ENCODE measurements around the gene DPEP2NB. TPM values are rescaled to one million over a fixed set of nuclear protein-coding genes. Genes with fewer than 3 reads are reported as not detected.
"Not testable (repeated sequence)": the region's sequence is repeated elsewhere in the genome, so short reads cannot be mapped to it uniquely, and the experiment has no call there.

The DPEP2NB gene
- total RNA-seq, 1 donor from 2014 or later, result not detected

GRCh38 chr16:68031951-68032350 lies 16.2 kb upstream of the DPEP2NB start:
- Histone ChIP-seq H3K9me3 (no peaks in the 10 kb centered on the region), H3K27me3 (no peaks in the 10 kb centered on the region), H3K36me3 (peaks cover 0 to 6% of the 10 kb centered on the region in 2 donors), H3K4me1 (no peaks in the 10 kb centered on the region), H3K4me3 (no peak overlapping the region), H3K27ac (no peak overlapping the region)
- no peak for TF ChIP-seq POLR2AphosphoS5 (IDR thresholded peaks at IDR 0.05; ENCODE audit: insufficient read depth in 1 of 2, low read depth in 1 of 2)
- no peak for TF ChIP-seq POLR2A (IDR thresholded peaks at IDR 0.05)
- no peak for TF ChIP-seq CTCF (IDR thresholded peaks at IDR 0.05)
- intact Hi-C loops (cut with DNase I), result no loop called here
- no peak for DNase-seq (ENCODE audit: extremely low spot score in 2 of 2)

GRCh38 chr16:68030108-68030507 lies 14.4 kb upstream of the DPEP2NB start:
- H3K36me3 ChIP-seq, result peaks cover 0 to 12% of the 10 kb centered on the region in 2 donors
- H3K4me3 ChIP-seq; H3K4me1 ChIP-seq; H3K9me3 ChIP-seq; H3K27ac ChIP-seq; intact Hi-C loops (cut with DNase I); H3K27me3 ChIP-seq; DNase-seq (ENCODE audit: extremely low spot score in 2 of 2): not testable (repeated sequence)

- TF ChIP-seq POLR2AphosphoS5 (IDR thresholded peaks at IDR 0.05; ENCODE audit: insufficient read depth in 1 of 2, low read depth in 1 of 2) (no peak), POLR2A (IDR thresholded peaks at IDR 0.05) (no peak), CTCF (IDR thresholded peaks at IDR 0.05) (no peak)
- Histone ChIP-seq H3K27ac (no peak overlapping the region), H3K4me3 (no peak overlapping the region), H3K4me1 (peaks cover 5% of the 10 kb centered on the region), H3K36me3 (peaks cover 0 to 12% of the 10 kb centered on the region in 2 donors), H3K9me3 (no peaks in the 10 kb centered on the region), H3K27me3 (no peaks in the 10 kb centered on the region)
- intact Hi-C loops (cut with DNase I), result no loop called here
- DNase-seq (ENCODE audit: extremely low spot score in 2 of 2), result no peak
Observed at GRCh38 chr16:68028996-68029395, 13.3 kb upstream of the DPEP2NB start.

- Histone ChIP-seq H3K4me3 (peak within 1 kb of the TSS; percentile 88 to 93), H3K36me3 (peaks cover 0 to 13% of the 10 kb centered on the region in 2 donors), H3K4me1 (peaks cover 24% of the 10 kb centered on the region), H3K27ac (peak within 1 kb of the TSS; percentile 77), H3K9me3 (no peaks in the 10 kb centered on the region), H3K27me3 (no peaks in the 10 kb centered on the region)
- intact Hi-C loops (cut with DNase I), result loop anchor here (5.0 kb wide), 1 partner anchor 59 kb away; no protein-coding TSS in a partner anchor
- TF ChIP-seq POLR2AphosphoS5 (IDR thresholded peaks at IDR 0.05; ENCODE audit: insufficient read depth in 1 of 2, low read depth in 1 of 2), result peak; percentile 95 to 98
- peak in 2 of 3 experiments; percentile 0 to 8 for TF ChIP-seq CTCF (IDR thresholded peaks at IDR 0.05)
- TF ChIP-seq POLR2A (IDR thresholded peaks at IDR 0.05), result no peak
- peak in 1 of 2 donors; percentile 93 for DNase-seq (ENCODE audit: extremely low spot score in 2 of 2)
Observed at GRCh38 chr16:68022728-68023537, 7.2 kb upstream of the DPEP2NB start, which contains the start of the genes DDX28 and DUS2. DDX28 (minus strand) TSS chr16:68023232; CDS start chr16:68023202, 30 bp downstream. DUS2 (plus strand) TSS chr16:68023284; CDS start chr16:68038024, 14,740 bp downstream.

GRCh38 chr16:68022278-68022727 lies 6.6 kb upstream of the DPEP2NB start:
- DNase-seq (ENCODE audit: extremely low spot score in 2 of 2), result no peak
- H3K27ac ChIP-seq, result peak overlapping the region; percentile 77
- peak overlapping the region; percentile 88 to 93 for H3K4me3 ChIP-seq
- H3K36me3 ChIP-seq, result peaks cover 0 to 13% of the 10 kb centered on the region in 2 donors
- no peaks in the 10 kb centered on the region for H3K27me3 ChIP-seq
- no peaks in the 10 kb centered on the region for H3K9me3 ChIP-seq
- intact Hi-C loops (cut with DNase I), result loop anchor here (5.0 kb wide), 1 partner anchor 60 kb away; no protein-coding TSS in a partner anchor
- TF ChIP-seq CTCF (IDR thresholded peaks at IDR 0.05) (no peak), POLR2AphosphoS5 (IDR thresholded peaks at IDR 0.05; ENCODE audit: insufficient read depth in 1 of 2, low read depth in 1 of 2) (no peak)
- H3K4me1 ChIP-seq, result peaks cover 24% of the 10 kb centered on the region
